A673 (cell line): ENCODE measurements around the gene SEMA4D.

Experiments
- CTCF ChIP-seq: fragments of 300-800, 200-600 bp; sonication (generic); conservative IDR thresholded peaks from 2 replicates; pipeline ENCODE4 v1.5.1; 2017; ENCODE audit warnings: low read depth, mild to moderate bottlenecking, antibody characterized with exemption, low read length, moderate library complexity, mixed read lengths
- EZH2 ChIP-seq: fragments of 200-600 bp; sonication (generic); IDR thresholded peaks from 2 replicates; pipeline ENCODE4 v1.6.1; 2017; ENCODE audit warnings: borderline replicate concordance, low read depth, mild to moderate bottlenecking, mixed read lengths, antibody characterized with exemption, low read length; ENCODE audit not compliant: poor library complexity, severe bottlenecking

GRCh38 chr9:89395931-89396710, 101.8 kb downstream of the SEMA4D start:
- TF ChIP-seq CTCF, result no peak
- TF ChIP-seq EZH2, result no peak
